ENCODE results near the gene SPEM2.
"Not testable (repeated sequence)": the region's sequence is repeated elsewhere in the genome, so short reads cannot be mapped to it uniquely, and the experiment has no call there.

Gene SPEM2

DNA sequence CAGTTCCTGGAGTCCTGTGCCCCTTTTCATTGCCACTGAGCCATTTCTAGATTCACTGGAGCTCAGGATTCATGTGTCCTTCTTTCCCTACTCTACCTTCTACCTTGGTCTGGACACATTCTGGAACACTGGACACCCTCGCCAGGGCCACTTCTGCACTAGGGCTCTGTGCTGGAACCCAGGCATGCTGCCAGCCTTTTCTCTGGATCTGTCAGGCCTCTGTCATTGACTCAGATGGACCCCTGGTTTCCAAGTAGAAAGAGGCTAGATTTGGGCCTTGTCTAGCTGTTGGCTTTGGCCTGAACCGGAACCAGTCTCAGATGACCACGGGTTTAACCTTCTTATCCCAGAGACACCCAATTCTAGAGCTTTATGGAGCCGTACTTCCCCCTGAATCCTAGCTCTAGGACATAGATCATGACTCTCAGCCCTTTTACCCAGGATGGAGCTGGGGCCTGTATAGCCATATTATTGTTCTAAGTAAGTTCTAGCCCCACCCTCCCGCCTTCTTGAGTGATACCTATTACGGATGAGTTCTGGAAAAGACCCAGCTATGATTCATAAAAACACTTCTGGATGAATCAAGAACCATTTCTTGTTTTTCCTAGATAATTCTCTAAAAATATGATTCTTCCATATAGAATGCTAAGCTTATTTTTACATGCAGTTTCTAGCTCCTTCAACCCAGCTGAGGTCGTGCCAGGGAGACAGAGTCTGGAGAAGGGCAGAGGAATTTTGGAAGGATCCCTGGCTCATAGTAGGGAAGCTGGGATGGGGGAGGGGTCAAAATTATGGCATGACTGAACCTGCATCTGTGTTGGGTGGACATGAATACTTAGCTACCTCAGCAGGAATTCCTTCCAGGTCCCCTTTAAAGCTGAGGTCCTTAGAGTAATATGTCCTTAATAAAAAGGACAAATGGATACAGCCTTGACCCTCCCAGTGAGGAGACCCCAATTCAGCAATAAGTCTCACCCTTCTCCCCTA is 18.4 kb downstream of the SPEM2 start:
- DNase-seq: no peak

DNA sequence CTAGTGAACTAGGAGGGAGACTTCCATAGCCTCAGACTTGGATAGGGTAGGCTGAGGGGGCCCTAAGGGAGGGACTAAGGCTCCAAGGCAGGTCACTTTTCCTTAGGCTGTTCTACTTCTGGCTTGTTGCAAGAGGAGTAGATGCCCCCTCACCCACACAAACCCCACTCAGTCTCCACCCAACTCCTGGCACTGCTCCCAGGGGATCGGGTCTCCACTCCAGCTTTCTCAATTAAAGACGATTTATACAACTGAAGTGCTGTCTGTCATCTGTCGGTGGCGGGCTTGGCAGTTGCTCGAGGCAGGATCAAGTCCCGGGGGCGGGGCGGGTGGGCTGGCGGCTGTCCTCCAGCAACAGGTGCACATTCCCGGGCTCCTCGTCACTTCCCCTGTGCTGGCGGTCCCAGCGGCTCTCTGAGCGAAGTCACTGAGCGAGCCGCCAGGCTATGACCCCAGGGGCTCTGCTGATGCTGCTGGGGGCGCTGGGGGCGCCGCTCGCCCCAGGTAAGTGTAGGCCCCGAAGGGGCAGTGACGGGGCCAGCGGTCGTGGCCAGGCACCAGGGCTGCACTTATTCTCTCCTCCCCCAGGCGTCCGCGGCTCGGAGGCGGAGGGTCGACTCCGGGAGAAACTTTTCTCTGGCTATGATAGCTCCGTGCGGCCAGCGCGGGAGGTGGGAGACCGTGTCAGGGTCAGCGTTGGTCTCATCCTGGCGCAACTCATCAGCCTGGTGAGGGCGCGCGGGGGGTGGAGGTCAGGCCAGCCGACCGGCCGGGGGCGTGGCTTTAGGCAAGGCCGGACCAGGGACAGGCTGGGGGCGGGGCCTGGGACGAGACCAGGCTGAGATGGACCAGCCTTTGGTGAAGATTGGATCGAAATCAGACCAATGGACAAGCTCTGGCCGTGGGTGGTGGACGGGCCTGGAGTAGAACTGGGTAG is 19.5 kb downstream of the SPEM2 start, which contains the start of gene CHRNB1:
CHRNB1 (plus strand) TSS at position 380 of the 937 bp plus-strand sequence; CDS start at position 447, 67 bp downstream.
- DNase-seq: peak; percentile 57

- DNase-seq: peak; percentile 74
Observed at GRCh38 chr17:7445619-7445968, 20.2 kb downstream of the SPEM2 start.

- no peak for DNase-seq
Observed at GRCh38 chr17:7448461-7448860, 23.0 kb downstream of the SPEM2 start.

DNA sequence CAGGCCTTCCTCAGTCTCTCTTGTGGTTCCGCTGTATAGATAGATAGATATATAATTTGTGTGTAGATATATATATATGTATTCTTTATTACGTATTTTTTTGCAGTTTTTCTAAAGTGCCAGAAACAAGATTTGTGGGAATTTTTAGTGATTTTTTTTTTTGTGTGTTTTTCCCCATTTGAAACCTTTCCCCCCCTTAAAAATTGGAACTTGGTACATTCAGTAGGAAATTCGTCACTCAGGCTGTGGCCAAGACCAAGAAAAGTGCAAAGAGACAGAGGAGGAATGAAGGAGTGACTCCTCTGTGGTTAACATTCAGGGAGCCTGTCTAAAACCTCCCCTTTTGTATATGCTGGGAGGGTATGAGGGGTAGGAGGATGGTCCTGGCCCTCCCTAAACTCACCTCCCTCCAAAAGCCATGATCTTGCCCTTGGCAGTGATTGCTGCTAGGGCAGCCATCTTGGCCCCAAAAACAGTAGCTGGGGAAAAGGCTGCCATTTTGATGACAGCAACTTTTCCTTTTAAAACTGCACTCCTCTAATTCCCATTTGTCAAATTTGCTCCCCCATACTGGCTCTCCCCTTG is 34.6 kb downstream of the SPEM2 start:
- no peak for DNase-seq

DNA sequence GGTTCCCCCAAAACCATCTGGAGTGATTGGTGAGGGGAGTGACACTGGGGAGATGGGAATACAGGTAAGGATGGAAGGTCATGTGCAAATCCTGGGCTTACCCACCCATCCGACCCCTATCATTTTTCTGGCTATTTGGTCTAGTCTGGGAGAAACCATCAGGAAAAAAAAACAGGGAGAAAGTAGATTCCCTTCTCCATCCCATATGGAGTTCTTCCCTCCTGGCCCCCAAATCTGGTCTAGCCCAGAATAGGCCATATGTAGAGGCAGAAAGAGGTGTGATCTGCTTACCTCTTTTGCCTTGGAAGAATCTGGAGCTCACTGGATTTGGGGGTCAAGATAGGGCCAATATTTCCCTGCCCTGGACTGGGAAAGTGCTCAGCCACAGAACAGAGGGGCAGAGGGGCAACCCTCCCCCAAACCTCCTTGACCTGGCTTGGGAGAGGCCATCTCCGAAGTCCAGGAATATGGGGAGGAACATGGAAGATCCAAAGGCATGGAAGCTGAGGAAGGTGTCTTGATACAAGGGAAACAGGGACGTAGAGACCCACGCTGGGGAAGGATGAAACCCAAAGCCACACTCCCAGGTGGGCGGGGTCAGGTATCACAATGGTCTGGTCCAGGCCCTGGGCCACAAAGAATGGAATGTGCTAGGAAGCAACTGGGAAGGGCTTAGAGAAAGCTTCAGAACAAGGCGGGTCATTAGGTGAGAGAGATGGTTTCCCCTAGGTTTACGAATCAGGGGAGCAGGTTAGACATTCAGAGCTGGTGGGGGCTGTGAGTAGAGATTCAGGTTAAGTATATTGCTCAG is 35.6 kb downstream of the SPEM2 start:
- DNase-seq: no peak

- DNase-seq: no peak
Observed at GRCh38 chr17:7462474-7463371, 37.3 kb downstream of the SPEM2 start.

- no peak for DNase-seq
Observed at GRCh38 chr17:7463372-7463846, 38.0 kb downstream of the SPEM2 start.

DNA sequence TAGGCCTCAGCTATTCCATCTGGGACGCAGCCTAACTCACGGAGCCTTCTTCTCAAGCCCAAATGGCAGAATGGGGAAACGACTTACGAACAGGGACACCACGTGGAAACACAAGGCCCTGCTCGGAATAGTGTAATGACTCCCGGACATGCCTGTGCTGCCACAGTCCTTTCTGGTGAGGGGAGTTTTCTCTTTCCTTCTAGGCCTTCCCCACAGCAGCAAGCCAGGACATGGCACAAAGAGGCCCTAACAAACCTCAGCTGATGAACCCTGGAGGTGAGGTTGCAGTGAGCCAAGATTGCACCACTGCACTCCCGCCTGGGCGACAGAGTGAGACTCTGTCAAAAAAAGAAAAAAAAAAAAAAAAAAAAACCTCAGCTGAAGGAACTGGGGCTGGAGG is 38.7 kb downstream of the SPEM2 start:
- no peak for DNase-seq

DNA sequence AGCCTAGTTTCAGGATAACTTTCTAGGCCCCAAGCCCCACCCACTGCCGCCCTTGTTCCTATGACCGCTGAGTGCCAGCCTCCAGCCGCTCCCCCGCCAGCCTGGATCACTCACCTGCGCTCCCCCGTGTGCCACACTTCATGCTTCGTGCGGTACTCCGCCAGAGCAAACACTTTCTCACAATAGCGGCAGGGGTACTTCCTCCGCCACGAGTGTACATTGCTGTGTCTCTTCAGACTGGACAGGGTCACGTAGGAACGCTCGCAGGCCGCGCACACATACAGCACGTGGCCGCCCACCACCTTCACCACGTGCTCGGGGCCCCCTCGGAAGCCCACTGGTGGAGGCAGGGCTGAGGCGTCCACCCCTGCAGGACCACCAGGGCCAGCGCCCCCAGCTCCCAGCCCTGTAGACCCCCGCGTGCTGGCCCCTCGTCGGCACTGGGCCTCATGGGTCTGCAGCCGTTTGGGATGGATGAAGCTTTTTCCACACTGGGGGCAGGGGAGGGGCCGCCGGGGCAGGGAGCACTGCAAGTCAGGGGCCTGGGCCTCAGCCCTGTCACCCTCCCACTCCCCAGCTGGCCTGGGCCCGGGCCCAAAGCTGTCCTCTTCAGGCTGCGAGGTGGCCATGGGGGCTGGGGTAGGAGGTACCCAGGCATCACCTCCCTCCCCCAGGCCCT is 40.3 kb downstream of the SPEM2 start:
- no peak for DNase-seq

DNA sequence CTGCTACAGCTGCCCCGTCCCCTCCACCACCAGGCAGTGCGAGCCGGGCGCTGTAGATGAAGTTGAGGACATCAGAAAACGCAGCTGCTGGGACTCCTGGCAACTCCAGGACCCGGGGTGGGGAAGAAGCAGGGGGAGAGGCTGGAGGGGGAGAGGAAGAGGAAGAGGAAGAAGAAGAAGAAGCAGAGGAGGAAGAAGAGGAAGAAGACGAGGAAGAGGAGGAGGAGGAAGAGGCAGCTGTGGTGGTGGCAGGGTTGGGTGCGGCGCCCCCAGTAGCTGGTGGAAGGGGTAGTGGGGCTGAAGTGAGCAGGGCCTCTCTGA is 40.9 kb downstream of the SPEM2 start:
- DNase-seq: no peak

GRCh38 chr17:7466639-7467341 is 41.4 kb downstream of the SPEM2 start:
- DNase-seq: peak; percentile 59

DNA sequence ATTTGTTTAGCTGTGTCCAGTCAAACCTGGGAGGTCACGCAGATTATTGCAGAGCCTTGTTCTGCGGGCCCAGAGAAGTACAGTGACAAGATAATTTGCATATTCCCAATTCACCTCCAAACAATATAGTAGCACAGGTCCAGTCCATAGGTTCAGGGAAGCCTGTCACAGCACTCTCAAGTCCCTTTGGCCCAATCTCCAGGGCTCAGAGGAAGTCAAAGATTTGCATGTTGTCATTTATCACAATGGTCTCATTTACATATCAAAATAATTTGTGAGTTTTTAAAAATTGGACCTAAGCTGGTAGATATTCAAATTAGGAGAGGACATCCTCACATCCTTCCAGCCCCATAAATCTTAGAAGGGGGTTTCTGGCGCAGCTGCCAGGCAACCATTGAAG is 42.1 kb downstream of the SPEM2 start:
- no peak for DNase-seq

DNA sequence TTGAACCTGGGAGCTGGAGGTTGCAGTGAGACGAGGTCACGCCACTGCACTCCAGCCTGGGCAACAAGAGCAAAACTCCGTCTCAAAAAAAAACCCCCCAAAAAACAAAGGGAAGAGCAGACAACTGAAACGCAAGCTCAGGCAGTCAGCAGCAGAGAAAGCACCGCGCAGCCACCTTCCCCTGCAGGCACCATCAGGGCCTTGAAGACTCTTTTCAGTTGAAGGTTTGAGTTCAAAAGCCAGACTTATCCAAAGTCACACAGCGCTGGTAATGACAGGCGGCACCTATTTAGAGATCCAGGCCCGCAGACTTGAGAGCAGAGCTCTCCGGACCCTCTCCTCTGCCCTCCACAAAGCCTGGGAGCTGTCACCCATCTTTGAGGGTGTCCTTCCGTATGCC is 42.9 kb downstream of the SPEM2 start:
- DNase-seq: no peak

- DNase-seq: no peak
Observed at GRCh38 chr17:7468804-7469389, 43.5 kb downstream of the SPEM2 start.

DNA sequence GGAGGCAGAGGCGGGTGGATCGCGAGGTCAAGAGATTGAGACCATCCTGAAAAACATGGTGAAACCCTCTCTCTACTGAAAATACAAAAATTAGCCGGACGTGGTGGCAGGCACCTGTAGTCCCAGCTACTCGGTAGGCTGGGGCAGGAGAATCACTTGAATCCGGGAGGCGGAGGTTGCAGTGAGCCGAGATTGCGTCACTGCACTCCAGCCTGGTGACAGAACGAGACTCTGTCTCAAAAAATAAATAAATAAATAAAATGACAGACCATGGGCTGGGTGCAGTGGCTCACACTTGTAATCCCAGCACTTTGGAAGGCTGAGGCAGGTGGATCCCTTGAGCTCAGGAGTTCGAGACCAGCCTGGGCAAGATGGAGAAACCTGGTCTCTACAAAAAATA is 44.4 kb downstream of the SPEM2 start:
- DNase-seq: not testable (repeated sequence)

- not testable (repeated sequence) for DNase-seq
Observed at GRCh38 chr17:7470457-7470973, 45.1 kb downstream of the SPEM2 start.

DNA sequence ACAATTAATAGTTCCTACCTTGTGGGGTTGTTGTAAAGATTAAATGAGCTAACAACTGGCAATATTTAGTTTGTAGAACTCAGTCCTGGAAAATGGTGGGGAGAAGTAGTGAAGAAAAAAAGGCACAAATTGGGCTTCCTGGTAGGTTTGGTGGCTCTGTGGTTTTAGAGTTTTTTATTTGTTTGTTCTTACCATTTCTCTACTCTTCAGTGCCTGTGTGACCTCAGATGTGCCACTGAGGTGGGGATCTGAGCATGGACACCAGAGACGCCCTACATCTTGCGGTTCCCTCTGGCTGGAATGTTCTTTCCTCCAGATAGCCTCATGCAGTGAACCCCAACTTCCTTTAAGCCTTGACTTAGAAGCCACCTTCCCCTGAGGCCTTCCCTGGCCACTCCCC is 46.3 kb downstream of the SPEM2 start:
- no peak for DNase-seq

DNA sequence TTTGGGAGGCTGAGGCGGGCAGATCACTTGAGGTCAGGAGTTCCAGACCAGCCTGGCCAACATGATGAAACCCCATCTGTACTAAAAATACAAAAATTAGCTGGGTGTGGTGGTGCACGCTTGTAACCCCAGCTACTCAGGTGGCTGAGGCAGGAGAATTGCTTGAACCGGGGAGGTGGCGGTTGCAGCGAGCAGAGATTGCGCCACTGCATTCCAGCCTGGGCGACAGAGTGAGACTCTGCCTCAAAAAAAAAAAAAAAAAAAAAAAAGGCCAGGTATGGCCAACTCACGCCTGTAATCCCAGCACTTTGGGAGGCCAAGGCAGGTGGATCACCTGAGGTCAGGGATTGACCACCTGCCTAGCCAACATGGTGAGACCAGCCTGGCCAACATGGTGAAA is 49.4 kb downstream of the SPEM2 start:
- DNase-seq: not testable (repeated sequence)
